ENCODE data around the gene LAMTOR2. TPM values are rescaled to one million over a fixed set of nuclear protein-coding genes. Genes with fewer than 3 reads are reported as not detected.

The LAMTOR2 gene
- total RNA-seq, 2 donors from 2014 or later, result 44.2 to 47.5 TPM

- Histone ChIP-seq H3K36me3 (replicated peaks in 1 of 2; ENCODE audit: insufficient read depth in 1 of 2, low read depth in 2 of 2) (no peaks in the 10 kb centered on the region), H3K9me3 (no peaks in the 10 kb centered on the region), H3K27ac (peak overlapping the region; percentile 89 to 98 (median 95)), H3K27me3 (no peaks in the 10 kb centered on the region), H3K4me1 (peaks cover 43% of the 10 kb centered on the region), H3K4me3 (no peak overlapping the region)
- TF ChIP-seq CTCF (IDR thresholded peaks at IDR 0.05), result no peak
- no peak for TF ChIP-seq POLR2A (IDR thresholded peaks at IDR 0.05)
- DNase-seq (peak in 3 of 4 donors; percentile 41 to 54 (median 50)), ATAC-seq (peak; percentile 34)
- intact Hi-C loops (cut with DNase I), result no loop called here
- WGBS, 2 donors, result 12 to 28% methylated on average over 7 to 10 of the region's 14 CpGs
Observed at GRCh38 chr1:156106624-156107488, 52.3 kb downstream of the LAMTOR2 start.

- no peaks in the 10 kb centered on the region for H3K27me3 ChIP-seq
- H3K4me1 ChIP-seq, result peaks cover 39% of the 10 kb centered on the region
- DNase-seq (no peak), ATAC-seq (no peak)
- WGBS, 2 donors, result 60 to 68% methylated on average over 3 of the region's 3 CpGs
- no peak overlapping the region for H3K4me3 ChIP-seq
- H3K27ac ChIP-seq, result no peak overlapping the region
- H3K36me3 ChIP-seq (replicated peaks in 1 of 2; ENCODE audit: insufficient read depth in 1 of 2, low read depth in 2 of 2), result no peaks in the 10 kb centered on the region
- TF ChIP-seq CTCF (IDR thresholded peaks at IDR 0.05) (no peak), POLR2A (IDR thresholded peaks at IDR 0.05) (no peak)
- H3K9me3 ChIP-seq, result no peaks in the 10 kb centered on the region
- intact Hi-C loops (cut with DNase I), result no loop called here
Observed at GRCh38 chr1:156108057-156108456, 53.5 kb downstream of the LAMTOR2 start.

Other genes with a start within 250 kb of the LAMTOR2 start
- gene GON4L, start 197.6 kb upstream of the LAMTOR2 start, total RNA-seq, result 10 to 100 TPM; 26.7 to 44.4 TPM
- gene SYT11, start 195.2 kb upstream of the LAMTOR2 start, total RNA-seq, result 1 to 10 TPM; 1.3 to 5.4 TPM
- 10 to 100 TPM in 1 of 2 donors, 1 to 10 TPM in 1; 6.9 to 16.1 TPM for gene RIT1, start 143.4 kb upstream of the LAMTOR2 start, total RNA-seq
- gene KHDC4, start 120.4 kb upstream of the LAMTOR2 start, total RNA-seq, result 10 to 100 TPM; 32.7 to 40.5 TPM
- under 1 TPM in 1 of 2 donors, not detected in 1; 0.26 TPM for gene RXFP4, start 113.1 kb upstream of the LAMTOR2 start, total RNA-seq
- gene ARHGEF2, start 76.2 kb upstream of the LAMTOR2 start, total RNA-seq, result 10 to 100 TPM; 31.9 to 32.6 TPM
- gene SSR2, start 33.8 kb upstream of the LAMTOR2 start, total RNA-seq, result 100 to 1,000 TPM; 179 to 291 TPM
- gene UBQLN4, start 984 bp upstream of the LAMTOR2 start, total RNA-seq, result 10 to 100 TPM; 16.5 to 16.9 TPM
- 10 to 100 TPM; 31.3 to 66.7 TPM for gene RAB25, start 6.4 kb downstream of the LAMTOR2 start, total RNA-seq
- gene MEX3A, start 27.7 kb downstream of the LAMTOR2 start, total RNA-seq, result 1 to 10 TPM in 1 of 2 donors, under 1 TPM in 1; 0.99 to 4.7 TPM
- gene LMNA, start 59.9 kb downstream of the LAMTOR2 start, total RNA-seq, result 100 to 1,000 TPM; 152 to 186 TPM
- gene SEMA4A, start 98.8 kb downstream of the LAMTOR2 start, total RNA-seq, result 10 to 100 TPM in 1 of 2 donors, 1 to 10 TPM in 1; 2.6 to 11.9 TPM
- 10 to 100 TPM in 1 of 2 donors, 1 to 10 TPM in 1; 5.2 to 13.2 TPM for gene SLC25A44, start 139.3 kb downstream of the LAMTOR2 start, total RNA-seq
- 10 to 100 TPM; 37.6 to 43.1 TPM for gene PMF1, start 158.2 kb downstream of the LAMTOR2 start, total RNA-seq
- under 1 TPM in 1 of 2 donors, not detected in 1; 0.52 TPM for gene BGLAP, start 187.4 kb downstream of the LAMTOR2 start, total RNA-seq
- gene PAQR6, start 193.3 kb downstream of the LAMTOR2 start, total RNA-seq, result under 1 TPM in 1 of 2 donors, not detected in 1; 0.33 TPM
- 10 to 100 TPM; 28.3 to 35.6 TPM for gene SMG5, start 228.0 kb downstream of the LAMTOR2 start, total RNA-seq
- 1 to 10 TPM in 1 of 2 donors, not detected in 1; 2.3 TPM for gene TMEM79, start 229.5 kb downstream of the LAMTOR2 start, total RNA-seq
- 10 to 100 TPM; 16.5 to 24.4 TPM for gene GLMP, start 240.9 kb downstream of the LAMTOR2 start, total RNA-seq
- not detected for gene VHLL, start 244.5 kb downstream of the LAMTOR2 start, total RNA-seq